ENCODE results near the gene PLPP4.

DNA sequence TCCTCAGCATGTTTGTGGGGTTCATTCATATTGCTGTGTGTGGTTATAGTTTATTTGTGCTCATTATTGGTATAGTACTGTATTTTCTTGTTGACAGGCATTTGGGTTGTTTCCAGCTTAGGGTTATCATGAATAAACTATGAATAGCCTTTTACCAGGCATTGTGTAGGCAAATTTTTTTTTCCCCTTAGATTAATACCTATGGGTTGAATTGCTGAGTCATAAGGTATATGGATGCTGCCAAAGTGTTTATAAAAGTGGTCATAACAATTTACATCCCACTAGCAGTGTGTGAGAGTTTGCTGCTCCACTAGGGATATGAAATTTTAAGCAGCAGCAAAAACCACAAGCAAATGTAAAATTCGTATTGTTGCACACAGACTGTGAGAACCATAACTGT lies 175.0 kb downstream of the PLPP4 start:
- no peak for TF ChIP-seq ZFX (CRISPR knock-in tag; IDR thresholded peaks at IDR 0.05; ENCODE audit: low read depth)
- no peak for TF ChIP-seq HCFC1 (IDR thresholded peaks at IDR 0.05; ENCODE audit: low read depth, low read length)
- no peak for TF ChIP-seq TAF1 (CRISPR knock-in tag; IDR thresholded peaks at IDR 0.05)
- TF ChIP-seq ZBTB7A (CRISPR knock-in tag; IDR thresholded peaks at IDR 0.05), result no peak

All from HepG2 (cell line).